WTC11 (cell line): ENCODE measurements around the gene CPNE6. TPM values are rescaled to one million over a fixed set of nuclear protein-coding genes. Genes with fewer than 3 reads are reported as not detected.

Experiments
- ATF1 ChIP-seq: sonication (generic); formaldehyde crosslinking; IDR thresholded peaks from 2 replicates; pipeline ENCODE4 v1.8.1; 2023; ENCODE audit warnings: mild to moderate bottlenecking, moderate library complexity, missing genetic modification reagents
- CREB1 ChIP-seq: sonication (generic); formaldehyde crosslinking; IDR thresholded peaks from 2 replicates; pipeline ENCODE4 v1.8.0; 2023; ENCODE audit warnings: mild to moderate bottlenecking, missing genetic modification reagents
- E2F5 ChIP-seq: sonication (generic); formaldehyde crosslinking; IDR thresholded peaks from 2 replicates; pipeline ENCODE4 v1.8.1; 2022; ENCODE audit warnings: mild to moderate bottlenecking, moderate library complexity, missing genetic modification reagents
- ESRRA ChIP-seq: sonication (generic); formaldehyde crosslinking; IDR thresholded peaks from 2 replicates; pipeline ENCODE4 v1.8.1; 2022; ENCODE audit warnings: mild to moderate bottlenecking, missing genetic modification reagents, borderline replicate concordance
- FOXK1 ChIP-seq: sonication (generic); formaldehyde crosslinking; IDR thresholded peaks from 2 replicates; pipeline ENCODE4 v1.8.0; 2022; ENCODE audit warnings: mild to moderate bottlenecking, moderate library complexity, missing genetic modification reagents
- FOXP1 ChIP-seq: sonication (generic); formaldehyde crosslinking; IDR thresholded peaks from 2 replicates; pipeline ENCODE4 v1.8.0; 2022; ENCODE audit warnings: missing genetic modification reagents, mild to moderate bottlenecking, moderate library complexity, borderline replicate concordance
- GRHL2 ChIP-seq: fragments of 250-450 bp; sonication (Bioruptor Pico); IDR thresholded peaks from 2 replicates; pipeline ENCODE4 v1.8.0; 2022; ENCODE audit warnings: mild to moderate bottlenecking, moderate library complexity; ENCODE audit not compliant: insufficient replicate concordance, severe bottlenecking
- MAX ChIP-seq: sonication (generic); formaldehyde crosslinking; IDR thresholded peaks from 2 replicates; pipeline ENCODE4 v1.8.0; 2022; ENCODE audit warnings: mild to moderate bottlenecking, missing genetic modification reagents
- MXD4 ChIP-seq: fragments of 250-450 bp; sonication (Bioruptor Pico); IDR thresholded peaks from 2 replicates; pipeline ENCODE4 v1.8.0; 2021; ENCODE audit warnings: mild to moderate bottlenecking, moderate library complexity, borderline replicate concordance
- MYBL2 ChIP-seq: sonication (generic); formaldehyde crosslinking; IDR thresholded peaks from 2 replicates; pipeline ENCODE4 v1.8.1; 2023; ENCODE audit warnings: mild to moderate bottlenecking, moderate library complexity, missing genetic modification reagents
- NFE2L1 ChIP-seq: sonication (generic); formaldehyde crosslinking; IDR thresholded peaks from 2 replicates; pipeline ENCODE4 v1.8.1; 2023; ENCODE audit warnings: missing genetic modification reagents
- RELA ChIP-seq: sonication (generic); formaldehyde crosslinking; IDR thresholded peaks from 2 replicates; pipeline ENCODE4 v1.8.1; 2022; ENCODE audit warnings: missing genetic modification reagents, mild to moderate bottlenecking, borderline replicate concordance
- SMAD3 ChIP-seq: sonication (generic); formaldehyde crosslinking; IDR thresholded peaks from 2 replicates; pipeline ENCODE4 v1.8.0; 2022; ENCODE audit warnings: missing genetic modification reagents, mild to moderate bottlenecking, borderline replicate concordance
- SP1 ChIP-seq: sonication (generic); formaldehyde crosslinking; conservative IDR thresholded peaks from 2 replicates; pipeline ENCODE4 v1.8.1; 2022; ENCODE audit warnings: missing genetic modification reagents
- ZBTB43 ChIP-seq: sonication (generic); formaldehyde crosslinking; IDR thresholded peaks from 2 replicates; pipeline ENCODE4 v1.8.1; 2023; ENCODE audit warnings: mild to moderate bottlenecking, missing genetic modification reagents
- ZNF138 ChIP-seq: sonication (generic); formaldehyde crosslinking; conservative IDR thresholded peaks from 2 replicates; pipeline ENCODE4 v1.8.1; 2022; ENCODE audit warnings: mild to moderate bottlenecking, moderate library complexity, missing genetic modification reagents
- ZNF219 ChIP-seq: sonication (generic); formaldehyde crosslinking; IDR thresholded peaks from 2 replicates; pipeline ENCODE4 v1.8.0; 2023; ENCODE audit warnings: missing genetic modification reagents, mild to moderate bottlenecking, borderline replicate concordance
- ZNF232 ChIP-seq: sonication (generic); formaldehyde crosslinking; IDR thresholded peaks from 2 replicates; pipeline ENCODE4 v1.8.0; 2022; ENCODE audit warnings: mild to moderate bottlenecking, missing genetic modification reagents
- ZNF317 ChIP-seq: sonication (generic); formaldehyde crosslinking; IDR thresholded peaks from 2 replicates; pipeline ENCODE4 v1.8.1; 2023; ENCODE audit warnings: low read depth, mild to moderate bottlenecking, moderate library complexity, missing genetic modification reagents, borderline replicate concordance
- ZNF423 ChIP-seq: fragments of 250-450 bp; sonication (Bioruptor Pico); IDR thresholded peaks from 2 replicates; pipeline ENCODE4 v2.1.2; 2022; ENCODE audit warnings: mild to moderate bottlenecking, moderate library complexity
- total RNA-seq: library from RNA; stranded (reverse); gene quantifications from 3 replicates; pipeline ENCODE4 v1.2.3, GENCODE V29; 2021
- TF ChIP-seq, protein P1 (sequence below): sonication (generic); formaldehyde crosslinking; IDR thresholded peaks from 2 replicates; pipeline ENCODE4 v1.8.1; 2023; ENCODE audit warnings: mild to moderate bottlenecking, missing genetic modification reagents, moderate library complexity
- TF ChIP-seq, protein P2 (sequence below): sonication (generic); formaldehyde crosslinking; IDR thresholded peaks from 2 replicates; pipeline ENCODE4 v1.8.1; 2023; ENCODE audit warnings: mild to moderate bottlenecking, missing genetic modification reagents, borderline replicate concordance
- TF ChIP-seq, protein P3 (sequence below): sonication (generic); formaldehyde crosslinking; IDR thresholded peaks from 2 replicates; pipeline ENCODE4 v1.8.0; 2022; ENCODE audit warnings: mild to moderate bottlenecking, missing genetic modification reagents
- TF ChIP-seq, protein P4 (sequence below): fragments of 200-600 bp; IDR thresholded peaks from 2 replicates; pipeline ENCODE4 v1.8.0; 2022; ENCODE audit warnings: antibody characterized with exemption
- TF ChIP-seq, protein P5 (sequence below): sonication (generic); formaldehyde crosslinking; IDR thresholded peaks from 2 replicates; pipeline ENCODE4 v1.8.1; 2023; ENCODE audit warnings: mild to moderate bottlenecking, moderate library complexity, missing genetic modification reagents

CPNE6 gene
- total RNA-seq, 1 experiment from 2014 or later = not detected

- peak; percentile 40 for TF ChIP-seq E2F5 (CRISPR knock-in tag)
- TF ChIP-seq GRHL2 (CRISPR knock-in tag) = no peak
- no peak for TF ChIP-seq ZNF423
- peak; percentile 68; the same call in 1 of the 2 replicates for TF ChIP-seq ESRRA
- TF ChIP-seq, protein P1, sequence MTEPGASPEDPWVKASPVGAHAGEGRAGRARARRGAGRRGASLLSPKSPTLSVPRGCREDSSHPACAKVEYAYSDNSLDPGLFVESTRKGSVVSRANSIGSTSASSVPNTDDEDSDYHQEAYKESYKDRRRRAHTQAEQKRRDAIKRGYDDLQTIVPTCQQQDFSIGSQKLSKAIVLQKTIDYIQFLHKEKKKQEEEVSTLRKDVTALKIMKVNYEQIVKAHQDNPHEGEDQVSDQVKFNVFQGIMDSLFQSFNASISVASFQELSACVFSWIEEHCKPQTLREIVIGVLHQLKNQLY (CRISPR knock-in tag) = no peak
- peak; percentile 94 for TF ChIP-seq RELA (CRISPR knock-in tag)
- TF ChIP-seq, protein P2, sequence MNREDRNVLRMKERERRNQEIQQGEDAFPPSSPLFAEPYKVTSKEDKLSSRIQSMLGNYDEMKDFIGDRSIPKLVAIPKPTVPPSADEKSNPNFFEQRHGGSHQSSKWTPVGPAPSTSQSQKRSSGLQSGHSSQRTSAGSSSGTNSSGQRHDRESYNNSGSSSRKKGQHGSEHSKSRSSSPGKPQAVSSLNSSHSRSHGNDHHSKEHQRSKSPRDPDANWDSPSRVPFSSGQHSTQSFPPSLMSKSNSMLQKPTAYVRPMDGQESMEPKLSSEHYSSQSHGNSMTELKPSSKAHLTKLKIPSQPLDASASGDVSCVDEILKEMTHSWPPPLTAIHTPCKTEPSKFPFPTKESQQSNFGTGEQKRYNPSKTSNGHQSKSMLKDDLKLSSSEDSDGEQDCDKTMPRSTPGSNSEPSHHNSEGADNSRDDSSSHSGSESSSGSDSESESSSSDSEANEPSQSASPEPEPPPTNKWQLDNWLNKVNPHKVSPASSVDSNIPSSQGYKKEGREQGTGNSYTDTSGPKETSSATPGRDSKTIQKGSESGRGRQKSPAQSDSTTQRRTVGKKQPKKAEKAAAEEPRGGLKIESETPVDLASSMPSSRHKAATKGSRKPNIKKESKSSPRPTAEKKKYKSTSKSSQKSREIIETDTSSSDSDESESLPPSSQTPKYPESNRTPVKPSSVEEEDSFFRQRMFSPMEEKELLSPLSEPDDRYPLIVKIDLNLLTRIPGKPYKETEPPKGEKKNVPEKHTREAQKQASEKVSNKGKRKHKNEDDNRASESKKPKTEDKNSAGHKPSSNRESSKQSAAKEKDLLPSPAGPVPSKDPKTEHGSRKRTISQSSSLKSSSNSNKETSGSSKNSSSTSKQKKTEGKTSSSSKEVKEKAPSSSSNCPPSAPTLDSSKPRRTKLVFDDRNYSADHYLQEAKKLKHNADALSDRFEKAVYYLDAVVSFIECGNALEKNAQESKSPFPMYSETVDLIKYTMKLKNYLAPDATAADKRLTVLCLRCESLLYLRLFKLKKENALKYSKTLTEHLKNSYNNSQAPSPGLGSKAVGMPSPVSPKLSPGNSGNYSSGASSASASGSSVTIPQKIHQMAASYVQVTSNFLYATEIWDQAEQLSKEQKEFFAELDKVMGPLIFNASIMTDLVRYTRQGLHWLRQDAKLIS (CRISPR knock-in tag) = no peak
- TF ChIP-seq FOXK1 (CRISPR knock-in tag) = peak; percentile 75
- TF ChIP-seq CREB1 (CRISPR knock-in tag) = peak; percentile 45; the same call in 1 of the 2 replicates
- TF ChIP-seq ZNF317 = peak; percentile 48; the same call in 1 of the 2 replicates
- 0 out of 2 replicates have a peak, but pooled peaks have one; percentile 36 for TF ChIP-seq ZNF138 (CRISPR knock-in tag)
- 0 out of 2 replicates have a peak, but pooled peaks have one; percentile 49 for TF ChIP-seq SMAD3 (CRISPR knock-in tag)
- TF ChIP-seq, protein P3, sequence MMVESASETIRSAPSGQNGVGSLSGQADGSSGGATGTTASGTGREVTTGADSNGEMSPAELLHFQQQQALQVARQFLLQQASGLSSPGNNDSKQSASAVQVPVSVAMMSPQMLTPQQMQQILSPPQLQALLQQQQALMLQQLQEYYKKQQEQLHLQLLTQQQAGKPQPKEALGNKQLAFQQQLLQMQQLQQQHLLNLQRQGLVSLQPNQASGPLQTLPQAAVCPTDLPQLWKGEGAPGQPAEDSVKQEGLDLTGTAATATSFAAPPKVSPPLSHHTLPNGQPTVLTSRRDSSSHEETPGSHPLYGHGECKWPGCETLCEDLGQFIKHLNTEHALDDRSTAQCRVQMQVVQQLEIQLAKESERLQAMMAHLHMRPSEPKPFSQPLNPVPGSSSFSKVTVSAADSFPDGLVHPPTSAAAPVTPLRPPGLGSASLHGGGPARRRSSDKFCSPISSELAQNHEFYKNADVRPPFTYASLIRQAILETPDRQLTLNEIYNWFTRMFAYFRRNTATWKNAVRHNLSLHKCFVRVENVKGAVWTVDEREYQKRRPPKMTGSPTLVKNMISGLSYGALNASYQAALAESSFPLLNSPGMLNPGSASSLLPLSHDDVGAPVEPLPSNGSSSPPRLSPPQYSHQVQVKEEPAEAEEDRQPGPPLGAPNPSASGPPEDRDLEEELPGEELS (CRISPR knock-in tag) = peak; percentile 72
- no peak for TF ChIP-seq MXD4
- peak; percentile 47 for TF ChIP-seq SP1
- peak; percentile 60 for TF ChIP-seq NFE2L1
- no peak for TF ChIP-seq ZBTB43 (CRISPR knock-in tag)
- peak; percentile 69; the same call in 1 of the 2 replicates for TF ChIP-seq ZNF232 (CRISPR knock-in tag)
- TF ChIP-seq, protein P4, sequence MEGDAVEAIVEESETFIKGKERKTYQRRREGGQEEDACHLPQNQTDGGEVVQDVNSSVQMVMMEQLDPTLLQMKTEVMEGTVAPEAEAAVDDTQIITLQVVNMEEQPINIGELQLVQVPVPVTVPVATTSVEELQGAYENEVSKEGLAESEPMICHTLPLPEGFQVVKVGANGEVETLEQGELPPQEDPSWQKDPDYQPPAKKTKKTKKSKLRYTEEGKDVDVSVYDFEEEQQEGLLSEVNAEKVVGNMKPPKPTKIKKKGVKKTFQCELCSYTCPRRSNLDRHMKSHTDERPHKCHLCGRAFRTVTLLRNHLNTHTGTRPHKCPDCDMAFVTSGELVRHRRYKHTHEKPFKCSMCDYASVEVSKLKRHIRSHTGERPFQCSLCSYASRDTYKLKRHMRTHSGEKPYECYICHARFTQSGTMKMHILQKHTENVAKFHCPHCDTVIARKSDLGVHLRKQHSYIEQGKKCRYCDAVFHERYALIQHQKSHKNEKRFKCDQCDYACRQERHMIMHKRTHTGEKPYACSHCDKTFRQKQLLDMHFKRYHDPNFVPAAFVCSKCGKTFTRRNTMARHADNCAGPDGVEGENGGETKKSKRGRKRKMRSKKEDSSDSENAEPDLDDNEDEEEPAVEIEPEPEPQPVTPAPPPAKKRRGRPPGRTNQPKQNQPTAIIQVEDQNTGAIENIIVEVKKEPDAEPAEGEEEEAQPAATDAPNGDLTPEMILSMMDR = no peak
- peak; percentile 73; the same call in 1 of the 2 replicates for TF ChIP-seq MYBL2 (CRISPR knock-in tag)
- TF ChIP-seq ZNF219 = peak; percentile 62; the same call in 1 of the 2 replicates
- peak; percentile 84 for TF ChIP-seq FOXP1 (CRISPR knock-in tag)
- peak; percentile 67 for TF ChIP-seq MAX (CRISPR knock-in tag)
- TF ChIP-seq, protein P5, sequence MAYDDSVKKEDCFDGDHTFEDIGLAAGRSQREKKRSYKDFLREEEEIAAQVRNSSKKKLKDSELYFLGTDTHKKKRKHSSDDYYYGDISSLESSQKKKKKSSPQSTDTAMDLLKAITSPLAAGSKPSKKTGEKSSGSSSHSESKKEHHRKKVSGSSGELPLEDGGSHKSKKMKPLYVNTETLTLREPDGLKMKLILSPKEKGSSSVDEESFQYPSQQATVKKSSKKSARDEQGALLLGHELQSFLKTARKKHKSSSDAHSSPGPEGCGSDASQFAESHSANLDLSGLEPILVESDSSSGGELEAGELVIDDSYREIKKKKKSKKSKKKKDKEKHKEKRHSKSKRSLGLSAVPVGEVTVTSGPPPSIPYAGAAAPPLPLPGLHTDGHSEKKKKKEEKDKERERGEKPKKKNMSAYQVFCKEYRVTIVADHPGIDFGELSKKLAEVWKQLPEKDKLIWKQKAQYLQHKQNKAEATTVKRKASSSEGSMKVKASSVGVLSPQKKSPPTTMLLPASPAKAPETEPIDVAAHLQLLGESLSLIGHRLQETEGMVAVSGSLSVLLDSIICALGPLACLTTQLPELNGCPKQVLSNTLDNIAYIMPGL (CRISPR knock-in tag) = peak; percentile 37; the same call in 1 of the 2 replicates
- no peak for TF ChIP-seq ATF1 (CRISPR knock-in tag)
Measured at GRCh38 chr14:24051789-24052655, 19.3 kb upstream of the CPNE6 start, which contains the start of gene CARMIL3 (continued).
